Activated CD4-positive, alpha-beta T cell treated with anti-CD3 and anti-CD28 coated beads, Interleukin-2, amount 50 U/mL, for 16 hours (primary cell): ENCODE measurements around the gene SNX13.

Experiments used
- DNase-seq: peaks from one replicate; pipeline ENCODE4 v3.0.0-alpha.2; 2020

Gene SNX13

GRCh38 chr7:17772581-17773288 is 167.6 kb downstream of the SNX13 start:
- peak; percentile 36 for DNase-seq

- no peak for DNase-seq
Measured at GRCh38 chr7:17771901-17772408, 168.3 kb downstream of the SNX13 start.

- no peak for DNase-seq
Measured at GRCh38 chr7:17770710-17771375, 169.5 kb downstream of the SNX13 start.

GRCh38 chr7:17769918-17770317 is 170.4 kb downstream of the SNX13 start:
- peak; percentile 67 for DNase-seq

- no peak for DNase-seq
Measured at GRCh38 chr7:17758008-17758407, 182.3 kb downstream of the SNX13 start.

GRCh38 chr7:17746020-17746530 is 194.2 kb downstream of the SNX13 start:
- DNase-seq = no peak

GRCh38 chr7:17745610-17746009 is 194.7 kb downstream of the SNX13 start:
- DNase-seq = no peak

GRCh38 chr7:17743316-17743715 is 197.0 kb downstream of the SNX13 start:
- no peak for DNase-seq

- no peak for DNase-seq
Measured at GRCh38 chr7:17741426-17741825, 198.9 kb downstream of the SNX13 start.
